HCT116 (cell line): ENCODE data around the gene TNN.

Source experiments
- EZH2phosphoT487 ChIP-seq: fragments of 200-600 bp; IDR thresholded peaks from 2 replicates; pipeline ENCODE4 v1.6.1; 2018; ENCODE audit warnings: antibody characterized with exemption, borderline replicate concordance
- MAX ChIP-seq: IDR thresholded peaks from 2 replicates; pipeline ENCODE4 v1.6.1; 2012
- POLR2A ChIP-seq: IDR thresholded peaks from 2 replicates; pipeline ENCODE4 v1.7.0; 2011; ENCODE audit warnings: borderline replicate concordance; ENCODE audit not compliant: insufficient read depth, insufficient read length; ENCODE audit errors: extremely low read depth
- POLR2AphosphoS5 ChIP-seq: IDR thresholded peaks from 2 replicates; pipeline ENCODE4 v1.6.1; 2011; ENCODE audit warnings: mild to moderate bottlenecking, low read depth, low read length, moderate library complexity
- TF ChIP-seq, protein P1 (sequence below), 3 experiments: fragments of 200-600 bp in 1 of 3; sonication (generic) in 1 of 3; IDR thresholded peaks in 2 of 3; conservative IDR thresholded peaks in 1 of 3; 2 replicates each; pipeline ENCODE4 v1.5.1; 2012 to 2017; ENCODE audit warnings: low read depth in 2 of 3, low read length in 2 of 3, antibody characterized with exemption in 1 of 3, borderline replicate concordance in 1 of 3, control low read depth in 1 of 3, mild to moderate bottlenecking in 1 of 3, mixed read lengths in 1 of 3, mixed run types in 1 of 3, moderate library complexity in 1 of 3; ENCODE audit not compliant: insufficient read depth in 1 of 3
- TF ChIP-seq, protein P2 (sequence below): IDR thresholded peaks from 2 replicates; pipeline ENCODE4 v1.6.1; 2012
- TF ChIP-seq, protein P3 (sequence below): IDR thresholded peaks from 2 replicates; pipeline ENCODE4 v1.6.1; 2012; ENCODE audit warnings: low read depth

DNA sequence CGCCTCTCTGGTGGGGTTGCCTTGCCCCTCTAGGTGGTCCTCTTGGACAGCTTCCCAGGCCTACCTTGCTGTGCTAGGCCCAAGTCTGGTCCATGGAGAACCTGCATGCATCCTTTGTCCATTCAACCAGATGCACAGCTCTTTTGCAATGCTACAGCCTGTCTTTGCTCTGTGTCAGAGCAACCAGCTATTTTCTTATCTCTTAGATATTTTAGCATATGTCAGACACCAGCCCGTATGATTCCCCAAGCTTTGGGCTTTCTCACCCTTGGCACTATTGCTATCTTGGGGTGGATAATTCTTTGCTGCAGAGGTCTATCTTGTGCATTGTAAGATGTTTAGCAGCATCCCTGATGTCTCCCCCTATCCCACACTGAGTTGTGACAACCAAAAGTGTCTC, 32.3 kb downstream of the TNN start:
- TF ChIP-seq EZH2phosphoT487, result no peak
- no peak for TF ChIP-seq POLR2A
- TF ChIP-seq, protein P1, sequence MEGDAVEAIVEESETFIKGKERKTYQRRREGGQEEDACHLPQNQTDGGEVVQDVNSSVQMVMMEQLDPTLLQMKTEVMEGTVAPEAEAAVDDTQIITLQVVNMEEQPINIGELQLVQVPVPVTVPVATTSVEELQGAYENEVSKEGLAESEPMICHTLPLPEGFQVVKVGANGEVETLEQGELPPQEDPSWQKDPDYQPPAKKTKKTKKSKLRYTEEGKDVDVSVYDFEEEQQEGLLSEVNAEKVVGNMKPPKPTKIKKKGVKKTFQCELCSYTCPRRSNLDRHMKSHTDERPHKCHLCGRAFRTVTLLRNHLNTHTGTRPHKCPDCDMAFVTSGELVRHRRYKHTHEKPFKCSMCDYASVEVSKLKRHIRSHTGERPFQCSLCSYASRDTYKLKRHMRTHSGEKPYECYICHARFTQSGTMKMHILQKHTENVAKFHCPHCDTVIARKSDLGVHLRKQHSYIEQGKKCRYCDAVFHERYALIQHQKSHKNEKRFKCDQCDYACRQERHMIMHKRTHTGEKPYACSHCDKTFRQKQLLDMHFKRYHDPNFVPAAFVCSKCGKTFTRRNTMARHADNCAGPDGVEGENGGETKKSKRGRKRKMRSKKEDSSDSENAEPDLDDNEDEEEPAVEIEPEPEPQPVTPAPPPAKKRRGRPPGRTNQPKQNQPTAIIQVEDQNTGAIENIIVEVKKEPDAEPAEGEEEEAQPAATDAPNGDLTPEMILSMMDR (IDR thresholded peaks at IDR 0.05 in 2 of 3, conservative IDR thresholded peaks at IDR 0.05 in 1 of 3; ENCODE audit: borderline replicate concordance in 1 of 3, insufficient read depth in 1 of 3, low read depth in 2 of 3, low read length in 2 of 3), result no peak
- TF ChIP-seq MAX, result no peak
- TF ChIP-seq, protein P2, sequence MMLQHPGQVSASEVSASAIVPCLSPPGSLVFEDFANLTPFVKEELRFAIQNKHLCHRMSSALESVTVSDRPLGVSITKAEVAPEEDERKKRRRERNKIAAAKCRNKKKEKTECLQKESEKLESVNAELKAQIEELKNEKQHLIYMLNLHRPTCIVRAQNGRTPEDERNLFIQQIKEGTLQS, result no peak
- TF ChIP-seq POLR2AphosphoS5, result no peak
- TF ChIP-seq, protein P3, sequence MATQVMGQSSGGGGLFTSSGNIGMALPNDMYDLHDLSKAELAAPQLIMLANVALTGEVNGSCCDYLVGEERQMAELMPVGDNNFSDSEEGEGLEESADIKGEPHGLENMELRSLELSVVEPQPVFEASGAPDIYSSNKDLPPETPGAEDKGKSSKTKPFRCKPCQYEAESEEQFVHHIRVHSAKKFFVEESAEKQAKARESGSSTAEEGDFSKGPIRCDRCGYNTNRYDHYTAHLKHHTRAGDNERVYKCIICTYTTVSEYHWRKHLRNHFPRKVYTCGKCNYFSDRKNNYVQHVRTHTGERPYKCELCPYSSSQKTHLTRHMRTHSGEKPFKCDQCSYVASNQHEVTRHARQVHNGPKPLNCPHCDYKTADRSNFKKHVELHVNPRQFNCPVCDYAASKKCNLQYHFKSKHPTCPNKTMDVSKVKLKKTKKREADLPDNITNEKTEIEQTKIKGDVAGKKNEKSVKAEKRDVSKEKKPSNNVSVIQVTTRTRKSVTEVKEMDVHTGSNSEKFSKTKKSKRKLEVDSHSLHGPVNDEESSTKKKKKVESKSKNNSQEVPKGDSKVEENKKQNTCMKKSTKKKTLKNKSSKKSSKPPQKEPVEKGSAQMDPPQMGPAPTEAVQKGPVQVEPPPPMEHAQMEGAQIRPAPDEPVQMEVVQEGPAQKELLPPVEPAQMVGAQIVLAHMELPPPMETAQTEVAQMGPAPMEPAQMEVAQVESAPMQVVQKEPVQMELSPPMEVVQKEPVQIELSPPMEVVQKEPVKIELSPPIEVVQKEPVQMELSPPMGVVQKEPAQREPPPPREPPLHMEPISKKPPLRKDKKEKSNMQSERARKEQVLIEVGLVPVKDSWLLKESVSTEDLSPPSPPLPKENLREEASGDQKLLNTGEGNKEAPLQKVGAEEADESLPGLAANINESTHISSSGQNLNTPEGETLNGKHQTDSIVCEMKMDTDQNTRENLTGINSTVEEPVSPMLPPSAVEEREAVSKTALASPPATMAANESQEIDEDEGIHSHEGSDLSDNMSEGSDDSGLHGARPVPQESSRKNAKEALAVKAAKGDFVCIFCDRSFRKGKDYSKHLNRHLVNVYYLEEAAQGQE, result no peak
